Spinal cord (tissue), 10 donors: ENCODE measurements around the gene DOCK1. TPM values are rescaled to one million over a fixed set of nuclear protein-coding genes. Genes with fewer than 3 reads are reported as not detected.

ENCODE experiments used
- DNase-seq, 6 donors: peaks; one replicate each; pipeline versions ENCODE4 v3.0.0 to v3.0.0-alpha.2; 2013 to 2015; ENCODE audit warnings: low spot score in 6 of 6, low read depth in 4 of 6
- H3K27ac ChIP-seq: one replicate; pipeline ENCODE4 v1.5.1; 2013; ENCODE audit warnings: low read depth, low read length, control low read depth
- H3K27me3 ChIP-seq: one replicate; pipeline ENCODE4 v1.6.1; 2013; ENCODE audit warnings: low read length; ENCODE audit not compliant: control insufficient read depth, insufficient read depth
- H3K36me3 ChIP-seq: one replicate; pipeline ENCODE4 v1.6.1; 2013; ENCODE audit warnings: low read length; ENCODE audit not compliant: control insufficient read depth, insufficient read depth
- H3K4me1 ChIP-seq: one replicate; pipeline ENCODE4 v1.6.1; 2013; ENCODE audit warnings: low read length; ENCODE audit not compliant: control insufficient read depth, insufficient read depth
- H3K4me3 ChIP-seq: one replicate; pipeline ENCODE4 v1.5.1; 2013; ENCODE audit warnings: low read depth, low read length, control low read depth
- H3K9me3 ChIP-seq: one replicate; pipeline ENCODE4 v1.6.1; 2013; ENCODE audit warnings: low read length; ENCODE audit not compliant: control insufficient read depth, insufficient read depth
- WGBS: methylation state at CpG from one replicate; pipeline ENCODE4 v1.1.5; 2013; ENCODE audit warnings: missing lambda C conversion rate; ENCODE audit not compliant: insufficient coverage; 5-methylcytosine and 5-hydroxymethylcytosine counted together
- polyA plus RNA-seq, 2 donors: library from polyadenylated mRNA; unstranded; fragments of 120-200 nt; gene quantifications; one replicate each; pipeline ENCODE4 v1.2.1, GENCODE V29; 2013; ENCODE audit not compliant: insufficient read length in 2 of 2
- total RNA-seq, 2 donors: library from RNA; depleted of rRNA in 1 of 2; stranded (reverse); fragments of 120-200 nt in 1 of 2; fragments of >200 nt in 1 of 2; gene quantifications; one replicate each; pipeline versions ENCODE4 v1.2.3 to v1.2.4, GENCODE V29; 2013 to 2014
- donor health status: healthy.

The DOCK1 gene
- total and polyA plus RNA-seq, 4 donors = 31.3 to 74.1 (median 50.3) TPM

GRCh38 chr10:127368101-127368500 is 462.9 kb downstream of the DOCK1 start:
- H3K4me3 ChIP-seq = no peak overlapping the region
- H3K36me3 ChIP-seq = peaks cover 5% of the 10 kb centered on the region
- no peak for DNase-seq
- no peaks in the 10 kb centered on the region for H3K9me3 ChIP-seq
- peaks cover 3% of the 10 kb centered on the region for H3K4me1 ChIP-seq
- H3K27me3 ChIP-seq = no peaks in the 10 kb centered on the region
- 78% methylated on average over 2 of the region's 5 CpGs for WGBS
- H3K27ac ChIP-seq = no peak overlapping the region

- DNase-seq = peak in 1 of 6 donors; percentile 48
- Histone ChIP-seq H3K27ac (no peak overlapping the region), H3K36me3 (peaks cover 5% of the 10 kb centered on the region), H3K27me3 (no peaks in the 10 kb centered on the region), H3K4me1 (peaks cover 3% of the 10 kb centered on the region), H3K4me3 (no peak overlapping the region), H3K9me3 (no peaks in the 10 kb centered on the region)
- 76% methylated on average over 3 of the region's 4 CpGs for WGBS
These were observed 463.7 kb downstream of the DOCK1 start for GRCh38 chr10:127368929-127369328.

GRCh38 chr10:127370601-127371000 is 465.4 kb downstream of the DOCK1 start:
- no peak for DNase-seq
- Histone ChIP-seq H3K4me3 (no peak overlapping the region), H3K9me3 (no peaks in the 10 kb centered on the region), H3K27me3 (no peaks in the 10 kb centered on the region), H3K4me1 (peaks cover 3% of the 10 kb centered on the region), H3K27ac (no peak overlapping the region), H3K36me3 (peaks cover 5% of the 10 kb centered on the region)
- WGBS = no CpG with 5 or more reads among the region's 7 CpGs

GRCh38 chr10:127372361-127372760 is 467.1 kb downstream of the DOCK1 start:
- WGBS = 91% methylated on average over 2 of the region's 3 CpGs
- no peaks in the 10 kb centered on the region for H3K9me3 ChIP-seq
- H3K4me1 ChIP-seq = peaks cover 3% of the 10 kb centered on the region
- no peak for DNase-seq
- no peaks in the 10 kb centered on the region for H3K27me3 ChIP-seq
- no peak overlapping the region for H3K27ac ChIP-seq
- peaks cover 3% of the 10 kb centered on the region for H3K36me3 ChIP-seq
- H3K4me3 ChIP-seq = no peak overlapping the region

- no peaks in the 10 kb centered on the region for H3K36me3 ChIP-seq
These were observed 468.9 kb downstream of the DOCK1 start for GRCh38 chr10:127374074-127374680.

GRCh38 chr10:127374901-127375300 is 469.7 kb downstream of the DOCK1 start:
- Histone ChIP-seq H3K27me3 (no peaks in the 10 kb centered on the region), H3K27ac (no peak overlapping the region), H3K4me3 (no peak overlapping the region), H3K4me1 (peaks cover 1% of the 10 kb centered on the region), H3K36me3 (no peaks in the 10 kb centered on the region), H3K9me3 (no peaks in the 10 kb centered on the region)
- DNase-seq = no peak
- 85% methylated on average over 5 of the region's 5 CpGs for WGBS

More at GRCh38 chr10:127374074-127374680, 468.9 kb downstream of the DOCK1 start:
- H3K4me3 ChIP-seq = no peak overlapping the region
- DNase-seq = no peak
- 88% methylated on average over 20 of the region's 20 CpGs for WGBS
- peaks cover 3% of the 10 kb centered on the region for H3K4me1 ChIP-seq
- H3K27me3 ChIP-seq = no peaks in the 10 kb centered on the region
- no peak overlapping the region for H3K27ac ChIP-seq
- H3K9me3 ChIP-seq = no peaks in the 10 kb centered on the region

GRCh38 chr10:127375461-127375860 is 470.2 kb downstream of the DOCK1 start:
- H3K27me3 ChIP-seq = no peaks in the 10 kb centered on the region
- no peaks in the 10 kb centered on the region for H3K36me3 ChIP-seq
- H3K4me3 ChIP-seq = no peak overlapping the region
- no peaks in the 10 kb centered on the region for H3K9me3 ChIP-seq
- 86% methylated on average over 2 of the region's 3 CpGs for WGBS
- no peaks in the 10 kb centered on the region for H3K4me1 ChIP-seq
- no peak for DNase-seq
- no peak overlapping the region for H3K27ac ChIP-seq

- Histone ChIP-seq H3K27me3 (no peaks in the 10 kb centered on the region), H3K4me3 (no peak overlapping the region), H3K27ac (no peak overlapping the region), H3K36me3 (no peaks in the 10 kb centered on the region), H3K4me1 (no peaks in the 10 kb centered on the region), H3K9me3 (no peaks in the 10 kb centered on the region)
- no peak for DNase-seq
- 100% methylated on average over 1 of the region's 2 CpGs for WGBS
These were observed 470.8 kb downstream of the DOCK1 start for GRCh38 chr10:127376071-127376470.

- 94% methylated on average over 3 of the region's 5 CpGs for WGBS
- H3K27ac ChIP-seq = no peak overlapping the region
- no peak for DNase-seq
- no peaks in the 10 kb centered on the region for H3K27me3 ChIP-seq
- H3K4me3 ChIP-seq = no peak overlapping the region
- H3K36me3 ChIP-seq = peaks cover 3% of the 10 kb centered on the region
- no peaks in the 10 kb centered on the region for H3K9me3 ChIP-seq
- H3K4me1 ChIP-seq = no peaks in the 10 kb centered on the region
These were observed 473.4 kb downstream of the DOCK1 start for GRCh38 chr10:127378628-127379027.

GRCh38 chr10:127384532-127384931 is 479.3 kb downstream of the DOCK1 start:
- H3K27ac ChIP-seq = no peak overlapping the region
- H3K4me1 ChIP-seq = no peaks in the 10 kb centered on the region
- H3K9me3 ChIP-seq = no peaks in the 10 kb centered on the region
- H3K27me3 ChIP-seq = no peaks in the 10 kb centered on the region
- no peak for DNase-seq
- H3K4me3 ChIP-seq = no peak overlapping the region
- peaks cover 18% of the 10 kb centered on the region for H3K36me3 ChIP-seq
- WGBS = 96% methylated on average over 17 of the region's 18 CpGs
